Muscle of arm (tissue), 12 donors: ENCODE results near the gene SEL1L2. TPM values are rescaled to one million over a fixed set of nuclear protein-coding genes. Genes with fewer than 3 reads are reported as not detected.

Experiments used
- DNase-seq: peaks from one replicate; pipeline ENCODE4 v3.0.0-alpha.2; 2013
- polyA plus RNA-seq, 12 donors: library from polyadenylated mRNA; unstranded; fragments of 120-200 nt; gene quantifications; one replicate each; pipeline ENCODE4 v1.2.1, GENCODE V29; 2013; ENCODE audit not compliant: insufficient read length in 12 of 12

SEL1L2 gene
- polyA plus RNA-seq, 12 donors: not detected

- DNase-seq: no peak
These were observed 175.7 kb downstream of the SEL1L2 start for GRCh38 chr20:13814672-13815071.

- no peak for DNase-seq
These were observed 176.5 kb downstream of the SEL1L2 start for GRCh38 chr20:13813910-13814309.

DNA sequence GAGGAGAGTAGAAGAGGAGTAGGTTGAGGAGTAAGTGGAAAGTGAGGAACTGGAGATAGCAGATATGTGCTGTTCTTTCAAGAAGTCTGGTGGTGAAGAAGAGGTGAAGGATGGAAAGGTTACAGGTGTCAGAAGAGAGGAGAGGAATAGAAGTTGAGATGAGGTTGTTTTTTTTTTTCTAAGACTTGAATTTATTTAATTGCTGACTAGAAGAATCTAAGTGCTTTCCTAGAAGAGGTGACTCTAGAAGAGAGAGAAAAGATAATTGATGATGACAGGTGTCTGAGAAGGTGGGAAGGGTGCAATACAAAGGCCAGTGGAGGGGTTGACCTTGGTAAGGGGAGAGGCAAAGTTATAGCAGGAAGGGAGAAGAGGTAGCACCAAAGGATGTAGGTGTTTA is 180.0 kb downstream of the SEL1L2 start:
- DNase-seq: no peak

GRCh38 chr20:13809855-13810254 is 180.6 kb downstream of the SEL1L2 start:
- no peak for DNase-seq

GRCh38 chr20:13809373-13809772 is 181.0 kb downstream of the SEL1L2 start:
- DNase-seq: no peak

GRCh38 chr20:13800728-13801134 is 189.7 kb downstream of the SEL1L2 start:
- peak; percentile 64 for DNase-seq

GRCh38 chr20:13799974-13800373 is 190.4 kb downstream of the SEL1L2 start:
- DNase-seq: no peak

Other genes starting within 250 kb of the SEL1L2 start
- 10 to 100 TPM in 11 of 12 donors, not detected in 1; 13.9 to 26.7 (median 18.3) TPM for gene ESF1, start 205.7 kb downstream of the SEL1L2 start, polyA plus RNA-seq
- gene NDUFAF5, start 205.6 kb downstream of the SEL1L2 start, polyA plus RNA-seq: 10 to 100 TPM in 11 of 12 donors, not detected in 1; 16.5 to 35.9 (median 20.5) TPM
- 10 to 100 TPM in 1 of 12 donors, 1 to 10 TPM in 10, not detected in 1; 2.7 to 19.1 (median 4.0) TPM for gene MACROD2, start 4.9 kb upstream of the SEL1L2 start, polyA plus RNA-seq